Fibroblast of peridontal ligament (primary cell): ENCODE results near the gene TSHZ2.

ENCODE experiments used
- DNase-seq: peaks from one replicate; pipeline ENCODE4 v3.0.0-alpha.2; 2010; ENCODE audit errors: extremely low read depth

The TSHZ2 gene

GRCh38 chr20:53383916-53384315, 411.8 kb downstream of the TSHZ2 start:
- DNase-seq, result no peak

GRCh38 chr20:53384392-53384791, 412.2 kb downstream of the TSHZ2 start:
- DNase-seq, result no peak

GRCh38 chr20:53385941-53386767, 414.0 kb downstream of the TSHZ2 start:
- no peak for DNase-seq

- no peak for DNase-seq
These were observed 416.0 kb downstream of the TSHZ2 start for GRCh38 chr20:53387983-53388675.

- no peak for DNase-seq
These were observed 417.6 kb downstream of the TSHZ2 start for GRCh38 chr20:53389516-53390300.

GRCh38 chr20:53390770-53391169, 418.6 kb downstream of the TSHZ2 start:
- DNase-seq, result no peak

GRCh38 chr20:53394433-53394832, 422.3 kb downstream of the TSHZ2 start:
- no peak for DNase-seq

- no peak for DNase-seq
These were observed 423.2 kb downstream of the TSHZ2 start for GRCh38 chr20:53395188-53395923.

GRCh38 chr20:53399083-53399482, 426.9 kb downstream of the TSHZ2 start:
- DNase-seq, result no peak

- DNase-seq, result no peak
These were observed 427.6 kb downstream of the TSHZ2 start for GRCh38 chr20:53399592-53400335.

- no peak for DNase-seq
These were observed 430.3 kb downstream of the TSHZ2 start for GRCh38 chr20:53402233-53403005.

GRCh38 chr20:53403029-53403428, 430.9 kb downstream of the TSHZ2 start:
- DNase-seq, result no peak

- no peak for DNase-seq
These were observed 433.0 kb downstream of the TSHZ2 start for GRCh38 chr20:53405139-53405538.

- DNase-seq, result no peak
These were observed 434.4 kb downstream of the TSHZ2 start for GRCh38 chr20:53406580-53406979.

GRCh38 chr20:53408691-53409446, 436.7 kb downstream of the TSHZ2 start:
- peak; percentile 1 for DNase-seq

GRCh38 chr20:53409447-53409717, 437.2 kb downstream of the TSHZ2 start:
- DNase-seq, result no peak

- no peak for DNase-seq
These were observed 439.0 kb downstream of the TSHZ2 start for GRCh38 chr20:53411129-53411528.

GRCh38 chr20:53411891-53412290, 439.7 kb downstream of the TSHZ2 start:
- DNase-seq, result no peak

- no peak for DNase-seq
These were observed 440.5 kb downstream of the TSHZ2 start for GRCh38 chr20:53412577-53413185.
